Keratinocyte (primary cell): ENCODE data around the gene MTHFD2. TPM values are rescaled to one million over a fixed set of nuclear protein-coding genes. Genes with fewer than 3 reads are reported as not detected.

Experiments used
- DNase-seq: peaks from one replicate; pipeline ENCODE4 v3.0.0-alpha.2; 2011; ENCODE audit warnings: low read depth, missing footprints, low spot score
- FAIRE-seq: peaks from 2 replicates; lab custom pipeline; 2011; peaks lifted over from hg19 to GRCh38; lab: Jason Lieb, UNC
- H2AFZ ChIP-seq: 2 replicates; pipeline ENCODE4 v1.6.0; 2012; ENCODE audit warnings: low read length, control low read depth, inconsistent platforms; ENCODE audit not compliant: control insufficient read depth
- H3K27ac ChIP-seq: 2 replicates; pipeline ENCODE4 v1.5.1; 2011; ENCODE audit warnings: low read length; ENCODE audit not compliant: control insufficient read depth, insufficient read depth
- H3K27me3 ChIP-seq: 3 replicates; pipeline ENCODE4 v1.6.0; 2011; ENCODE audit warnings: low read length; ENCODE audit not compliant: control insufficient read depth, insufficient read depth; ENCODE audit errors: extremely low read depth
- H3K36me3 ChIP-seq, 2 experiments: 2 replicates in 1 of 2; 3 replicates in 1 of 2; pipeline ENCODE4 v1.5.1; 2011; ENCODE audit warnings: low read length in 2 of 2, mild to moderate bottlenecking in 1 of 2; ENCODE audit not compliant: control insufficient read depth in 2 of 2, insufficient read depth in 2 of 2; ENCODE audit errors: extremely low read depth in 1 of 2
- H3K4me1 ChIP-seq: 3 replicates; pipeline ENCODE4 v1.5.1; 2011; ENCODE audit warnings: low read length; ENCODE audit not compliant: control insufficient read depth, insufficient read depth; ENCODE audit errors: extremely low read depth
- H3K4me2 ChIP-seq: 3 replicates; pipeline ENCODE4 v1.6.0; 2011; ENCODE audit warnings: low read depth, low read length; ENCODE audit not compliant: control insufficient read depth, insufficient read depth; ENCODE audit errors: extremely low read depth
- H3K4me3 ChIP-seq, 3 experiments: fragments of 200-600 bp in 1 of 3; sonication (generic) in 1 of 3; 2 replicates in 2 of 3; 3 replicates in 1 of 3; pipeline ENCODE4 v1.5.1; 2011 to 2016; ENCODE audit warnings: low read length in 3 of 3, mild to moderate bottlenecking in 3 of 3, control low read depth in 2 of 3, inconsistent platforms in 1 of 3, low read depth in 1 of 3, mixed read lengths in 1 of 3, mixed run types in 1 of 3, moderate library complexity in 1 of 3; ENCODE audit not compliant: control insufficient read depth in 2 of 3, insufficient read depth in 2 of 3; ENCODE audit errors: extremely low read depth in 1 of 3
- H3K79me2 ChIP-seq: 2 replicates; pipeline ENCODE4 v1.6.0; 2012; ENCODE audit warnings: low read length; ENCODE audit not compliant: control insufficient read depth, insufficient read depth
- H3K9ac ChIP-seq: 3 replicates; pipeline ENCODE4 v1.6.0; 2011; ENCODE audit warnings: low read length; ENCODE audit not compliant: control insufficient read depth, insufficient read depth; ENCODE audit errors: extremely low read depth
- H3K9me1 ChIP-seq: 3 replicates; pipeline ENCODE4 v1.6.0; 2011; ENCODE audit warnings: low read length; ENCODE audit not compliant: control insufficient read depth, insufficient read depth; ENCODE audit errors: extremely low read depth
- H3K9me3 ChIP-seq: 2 replicates; pipeline ENCODE4 v1.5.1; 2012; ENCODE audit warnings: low read depth, low read length; ENCODE audit not compliant: control insufficient read depth
- H4K20me1 ChIP-seq: 3 replicates; pipeline ENCODE4 v1.6.0; 2011; ENCODE audit warnings: low read length; ENCODE audit not compliant: control insufficient read depth, insufficient read depth; ENCODE audit errors: extremely low read depth
- EZH2 ChIP-seq: IDR thresholded peaks from one replicate; pipeline ENCODE4 v1.6.1; 2012; ENCODE audit warnings: inconsistent platforms, mild to moderate bottlenecking, low read length, moderate library complexity
- dilution Hi-C: fragments of 300-500 bp; cut with MboI; formaldehyde crosslinking; loops from one replicate; pipeline ENCODE4 v1.7.0; 2020; ENCODE audit warnings: low sequenced_read_pairs; ENCODE audit not compliant: extremely low pct_ligation_motif_present
- polyA plus RNA-seq, 5 experiments: library from polyadenylated mRNA; depleted of rRNA in 3 of 5; stranded (reverse) in 3 of 5; stranded (forward) in 1 of 5; unstranded in 1 of 5; fragments of >200 nt; gene quantifications; 1 replicate in 1 of 5; 2 replicates in 3 of 5; 3 replicates in 1 of 5; pipeline versions ENCODE4 v1.2.1 to v1.2.3, GENCODE V29; 2011 to 2012; ENCODE audit warnings: missing spikeins in 2 of 5, low read depth in 1 of 5, low replicate concordance in 1 of 5
- TF ChIP-seq, protein P1 (sequence below), 3 experiments: IDR thresholded peaks in 1 of 3; conservative IDR thresholded peaks in 1 of 3; optimal IDR thresholded peaks in 1 of 3; 2 replicates in 2 of 3; 3 replicates in 1 of 3; pipeline versions ENCODE3 to v1.5.1; 2011; ENCODE audit warnings: low read length in 3 of 3, mild to moderate bottlenecking in 3 of 3, moderate library complexity in 2 of 3, control low read depth in 1 of 3, inconsistent platforms in 1 of 3; ENCODE audit not compliant: insufficient read depth in 2 of 3; ENCODE audit errors: extremely low read depth in 1 of 3

The MTHFD2 gene
- polyA plus RNA-seq, 1 donor (not counting 4 experiments of a cell fraction or from before 2014, with no cell fraction given), result 114 TPM

DNA sequence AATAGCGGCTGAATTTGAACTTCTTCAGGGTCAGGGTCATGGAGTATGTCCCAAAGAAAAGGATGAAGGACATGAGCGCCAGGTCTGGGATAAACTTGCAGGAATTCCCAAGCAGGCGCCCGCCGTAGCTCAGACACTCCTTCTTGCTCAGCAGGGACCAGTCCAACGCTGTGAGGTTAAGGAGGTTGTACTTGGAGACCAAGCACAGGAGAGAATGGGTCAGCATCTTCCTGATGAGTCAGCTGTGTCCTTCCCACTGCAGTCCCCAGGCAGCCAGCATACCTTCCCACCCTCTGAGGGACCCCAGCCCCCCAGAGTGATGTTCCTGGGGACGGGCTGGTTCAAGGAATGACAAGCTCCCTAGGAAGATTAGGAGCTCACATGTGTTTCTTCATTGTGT, 40.9 kb downstream of the MTHFD2 start:
- no peaks in the 10 kb centered on the region for H3K9me3 ChIP-seq
- H2AFZ ChIP-seq, result no peak overlapping the region
- H3K27me3 ChIP-seq, result no peaks in the 10 kb centered on the region
- DNase-seq, result no peak
- H3K9ac ChIP-seq, result no peak overlapping the region
- FAIRE-seq, result no peak
- dilution Hi-C loops, result no loop called here
- no peak overlapping the region for H3K4me2 ChIP-seq
- H3K27ac ChIP-seq, result no peak overlapping the region
- no peaks in the 10 kb centered on the region for H4K20me1 ChIP-seq
- no peak overlapping the region for H3K4me3 ChIP-seq
- H3K79me2 ChIP-seq, result no peaks in the 10 kb centered on the region
- TF ChIP-seq, protein P1, sequence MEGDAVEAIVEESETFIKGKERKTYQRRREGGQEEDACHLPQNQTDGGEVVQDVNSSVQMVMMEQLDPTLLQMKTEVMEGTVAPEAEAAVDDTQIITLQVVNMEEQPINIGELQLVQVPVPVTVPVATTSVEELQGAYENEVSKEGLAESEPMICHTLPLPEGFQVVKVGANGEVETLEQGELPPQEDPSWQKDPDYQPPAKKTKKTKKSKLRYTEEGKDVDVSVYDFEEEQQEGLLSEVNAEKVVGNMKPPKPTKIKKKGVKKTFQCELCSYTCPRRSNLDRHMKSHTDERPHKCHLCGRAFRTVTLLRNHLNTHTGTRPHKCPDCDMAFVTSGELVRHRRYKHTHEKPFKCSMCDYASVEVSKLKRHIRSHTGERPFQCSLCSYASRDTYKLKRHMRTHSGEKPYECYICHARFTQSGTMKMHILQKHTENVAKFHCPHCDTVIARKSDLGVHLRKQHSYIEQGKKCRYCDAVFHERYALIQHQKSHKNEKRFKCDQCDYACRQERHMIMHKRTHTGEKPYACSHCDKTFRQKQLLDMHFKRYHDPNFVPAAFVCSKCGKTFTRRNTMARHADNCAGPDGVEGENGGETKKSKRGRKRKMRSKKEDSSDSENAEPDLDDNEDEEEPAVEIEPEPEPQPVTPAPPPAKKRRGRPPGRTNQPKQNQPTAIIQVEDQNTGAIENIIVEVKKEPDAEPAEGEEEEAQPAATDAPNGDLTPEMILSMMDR (optimal IDR thresholded peaks at IDR 0.05 in 1 of 3, IDR thresholded peaks at IDR 0.05 in 1 of 3, conservative IDR thresholded peaks at IDR 0.05 in 1 of 3; ENCODE audit: extremely low read depth in 1 of 3, insufficient read depth in 2 of 3, low read length in 3 of 3), result no peak
- TF ChIP-seq EZH2, result no peak
- H3K36me3 ChIP-seq, result no peaks in the 10 kb centered on the region
- H3K4me1 ChIP-seq, result no peaks in the 10 kb centered on the region
- no peaks in the 10 kb centered on the region for H3K9me1 ChIP-seq

DNA sequence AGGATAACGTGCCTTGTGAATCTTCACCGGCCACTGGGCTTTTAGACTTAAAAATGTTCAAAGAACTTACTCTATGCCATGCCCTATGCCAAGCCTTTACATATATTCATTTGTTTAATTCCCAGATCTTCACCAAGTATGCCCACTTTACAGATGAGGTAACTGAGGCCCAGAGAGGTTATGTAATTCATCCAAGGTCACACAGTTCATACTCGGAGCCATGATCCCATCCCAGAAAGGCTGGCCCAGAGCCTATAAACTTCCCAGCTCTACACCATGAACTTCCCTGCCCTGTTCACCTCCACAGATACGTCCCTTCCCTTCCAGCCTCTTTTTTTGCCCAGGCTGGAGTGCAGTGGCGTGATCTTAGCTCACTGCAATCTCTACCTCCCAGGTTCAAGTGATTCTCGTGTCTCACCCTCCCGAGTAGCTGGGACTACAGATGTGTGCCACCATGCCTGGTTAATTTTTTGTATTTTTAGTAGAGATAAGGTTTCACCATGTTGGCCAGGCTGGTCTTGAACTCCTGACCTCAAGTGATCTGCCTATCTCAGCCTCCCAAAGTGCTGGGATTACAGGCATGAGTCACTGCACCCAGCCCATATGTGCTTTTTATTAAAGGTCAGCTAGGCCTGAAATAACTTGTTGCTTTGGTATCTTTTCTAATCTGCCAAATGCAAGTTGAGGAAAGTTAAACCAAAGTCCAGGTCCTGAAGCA, 44.1 kb downstream of the MTHFD2 start:
- Histone ChIP-seq H3K4me1 (no peaks in the 10 kb centered on the region), H4K20me1 (no peaks in the 10 kb centered on the region), H3K36me3 (no peaks in the 10 kb centered on the region), H3K9me3 (no peaks in the 10 kb centered on the region), H3K4me2 (no peak overlapping the region), H3K9ac (no peak overlapping the region), H3K9me1 (no peaks in the 10 kb centered on the region), H3K79me2 (no peaks in the 10 kb centered on the region), H3K27ac (no peak overlapping the region), H3K27me3 (no peaks in the 10 kb centered on the region), H2AFZ (no peak overlapping the region), H3K4me3 (no peak overlapping the region)
- TF ChIP-seq EZH2, result no peak
- TF ChIP-seq, protein P1 (optimal IDR thresholded peaks at IDR 0.05 in 1 of 3, IDR thresholded peaks at IDR 0.05 in 1 of 3, conservative IDR thresholded peaks at IDR 0.05 in 1 of 3; ENCODE audit: extremely low read depth in 1 of 3, insufficient read depth in 2 of 3, low read length in 3 of 3), result no peak
- dilution Hi-C loops, result no loop called here
- DNase-seq, result no peak
- no peak for FAIRE-seq
